Ureter (tissue), 1 donor: Measurements from ENCODE around the gene CNNM4. TPM values are rescaled to one million over a fixed set of nuclear protein-coding genes. Genes with fewer than 3 reads are reported as not detected.

Experiments used
- DNase-seq: peaks from one replicate; pipeline ENCODE4 v3.0.0-alpha.2; 2020; ENCODE audit warnings: low spot score
- total RNA-seq: library from RNA; stranded (reverse); gene quantifications from one replicate; pipeline ENCODE4 v1.2.4, GENCODE V29; 2023
- donor health status: DM: yes; HTN: yes; CAD: no.

CNNM4 gene
- total RNA-seq, 1 donor from 2014 or later, result 16.0 TPM

DNA sequence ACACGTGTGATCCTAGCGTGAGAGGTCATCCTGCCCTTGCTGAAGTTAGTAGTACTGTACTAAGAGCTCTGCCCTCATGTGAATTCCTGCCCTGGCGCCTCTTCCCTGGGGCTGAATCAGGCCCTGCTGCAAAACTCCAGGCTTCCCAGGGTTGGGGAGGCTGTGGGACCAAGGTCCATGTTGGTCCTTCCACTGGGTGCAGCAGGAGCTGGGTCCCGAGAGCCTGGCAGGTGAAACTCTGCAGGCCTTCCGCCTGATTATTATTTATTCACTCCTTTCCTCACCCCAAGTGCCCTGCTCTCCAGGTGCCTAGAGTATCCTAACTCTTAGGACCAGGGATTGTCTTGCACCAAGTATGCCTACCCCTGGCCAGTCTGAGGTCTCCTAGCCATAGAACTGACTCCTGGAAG is 50.1 kb downstream of the CNNM4 start:
- no peak for DNase-seq

DNA sequence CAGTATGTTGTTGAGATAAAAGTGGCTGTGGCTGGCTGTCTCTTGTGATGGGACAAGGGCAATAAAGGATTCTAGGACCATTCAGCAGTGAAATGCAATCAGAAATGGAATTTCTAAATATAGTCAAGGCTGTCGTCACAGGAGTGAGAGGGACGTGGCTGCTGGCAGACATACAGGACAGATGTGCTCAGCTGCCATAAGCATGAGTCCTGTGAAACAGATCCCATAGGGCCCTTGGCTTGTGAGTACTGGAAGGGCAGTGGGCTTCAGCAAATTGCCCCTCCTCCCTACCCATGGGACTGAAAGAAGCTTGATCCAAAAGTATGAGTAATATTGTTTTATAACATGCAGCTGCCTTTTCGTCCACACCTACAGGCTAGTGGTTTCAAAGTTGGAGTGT is 51.2 kb downstream of the CNNM4 start:
- no peak for DNase-seq

- DNase-seq, result no peak
Observed at GRCh38 chr2:96813656-96814055, 53.0 kb downstream of the CNNM4 start.

- no peak for DNase-seq
Observed at GRCh38 chr2:96815326-96816126, 54.8 kb downstream of the CNNM4 start.

GRCh38 chr2:96816127-96816835 is 55.6 kb downstream of the CNNM4 start, which contains the start of gene CNNM3:
TSS of gene CNNM3 (plus strand) at chr2:96816268. CDS start at chr2:96816278, 10 bp downstream.
- DNase-seq, result peak; percentile 96

GRCh38 chr2:96816836-96817702 is 56.4 kb downstream of the CNNM4 start:
- DNase-seq, result no peak

DNA sequence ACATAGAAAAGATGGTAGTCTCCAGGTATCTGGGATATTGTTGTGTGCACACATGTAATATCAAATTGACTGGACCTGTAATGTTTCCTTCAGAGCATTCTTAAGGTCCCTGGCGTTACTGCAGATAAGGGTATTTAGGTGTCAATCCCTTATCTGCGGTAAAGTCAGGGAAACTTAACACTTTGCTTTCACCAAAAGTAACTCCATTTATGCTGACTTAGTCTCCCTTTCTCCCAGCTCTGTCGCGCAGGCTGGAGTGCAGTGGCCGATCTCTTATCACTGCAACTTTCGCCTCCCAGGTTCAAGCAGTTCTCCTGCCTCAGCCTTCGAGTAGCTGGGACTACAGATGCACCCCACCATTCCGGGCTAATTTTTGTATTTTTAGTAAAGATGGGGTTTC is 57.2 kb downstream of the CNNM4 start:
- no peak for DNase-seq

- no peak for DNase-seq
Observed at GRCh38 chr2:96819128-96819875, 58.6 kb downstream of the CNNM4 start.

GRCh38 chr2:96819876-96820511 is 59.3 kb downstream of the CNNM4 start:
- DNase-seq, result no peak

- DNase-seq, result no peak
Observed at GRCh38 chr2:96821113-96821675, 60.5 kb downstream of the CNNM4 start.

- no peak for DNase-seq
Observed at GRCh38 chr2:96822786-96823185, 62.1 kb downstream of the CNNM4 start.

DNA sequence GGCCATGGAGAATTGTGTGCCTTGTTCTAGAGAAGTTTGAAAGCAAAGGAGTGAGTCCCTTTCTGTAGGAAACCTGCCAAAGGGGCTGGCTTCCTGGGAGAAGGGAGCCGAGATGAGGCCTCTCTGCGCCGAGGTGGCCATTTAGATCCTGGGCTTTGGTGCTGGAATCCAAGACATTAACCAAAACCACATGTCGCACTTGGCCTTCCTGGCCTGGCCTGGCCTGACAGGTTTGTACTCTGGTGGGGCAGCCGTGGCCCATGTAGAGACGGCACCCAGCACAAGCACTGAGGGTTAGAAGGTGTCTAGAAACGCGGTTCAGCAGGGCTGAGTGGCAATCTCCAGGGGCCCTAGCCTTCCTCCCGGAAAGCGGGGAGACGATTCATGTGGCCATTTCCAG is 62.5 kb downstream of the CNNM4 start:
- DNase-seq, result no peak

GRCh38 chr2:96824079-96824870 is 63.6 kb downstream of the CNNM4 start:
- no peak for DNase-seq

- no peak for DNase-seq
Observed at GRCh38 chr2:96825057-96825456, 64.4 kb downstream of the CNNM4 start.

DNA sequence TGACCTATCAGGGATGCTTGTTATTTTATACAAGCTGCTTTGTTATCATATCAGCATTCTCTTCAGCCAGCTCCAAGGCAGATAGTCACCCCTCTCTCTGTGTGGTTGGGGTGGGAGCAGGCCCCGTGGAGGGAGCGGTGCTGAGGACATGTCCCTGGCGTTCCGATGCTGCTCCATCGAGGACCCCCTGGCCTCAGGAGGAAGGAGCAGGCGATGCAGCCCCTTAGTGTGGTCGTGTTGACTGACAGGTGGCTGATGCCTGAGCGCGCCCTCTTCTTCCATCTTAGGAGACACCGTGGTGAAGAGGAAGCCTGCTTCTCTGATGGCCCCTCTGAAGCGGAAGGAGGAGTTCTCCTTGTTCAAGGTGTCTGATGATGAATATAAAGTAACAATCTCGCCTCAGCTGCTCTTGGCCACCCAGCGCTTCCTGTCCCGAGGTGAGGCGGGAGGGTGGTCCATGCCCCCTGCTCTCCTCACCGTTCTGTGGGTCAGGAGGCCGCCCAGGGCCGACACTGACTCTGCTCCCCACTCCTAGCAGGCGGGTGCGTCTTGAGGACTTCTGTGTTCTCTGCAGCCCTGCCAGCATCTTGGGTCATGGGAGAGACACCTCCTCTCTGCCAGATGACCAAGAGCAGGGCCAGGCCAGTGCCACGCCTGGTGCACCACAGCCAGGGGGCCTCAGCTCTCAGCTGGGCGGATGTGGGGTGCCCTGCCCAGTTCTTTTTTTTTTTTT is 66.0 kb downstream of the CNNM4 start:
- DNase-seq, result no peak

DNA sequence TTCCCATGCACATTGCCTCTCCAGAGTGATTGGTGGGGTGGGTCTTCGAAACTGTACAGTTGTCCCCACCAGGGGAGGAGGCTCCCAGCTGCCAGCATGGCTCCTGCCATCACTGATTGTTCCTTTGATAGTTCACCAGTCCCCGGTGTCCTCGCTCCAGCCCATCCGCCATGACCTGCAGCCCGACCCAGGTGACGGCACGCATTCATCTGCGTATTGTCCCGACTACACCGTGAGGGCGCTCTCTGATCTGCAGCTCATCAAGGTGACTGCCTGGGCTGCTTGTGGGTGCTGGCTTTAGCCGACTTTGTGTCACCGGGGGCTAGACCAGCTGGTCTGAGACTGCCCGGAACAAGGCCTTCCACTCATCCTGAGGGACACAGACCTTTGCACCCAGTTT is 67.7 kb downstream of the CNNM4 start:
- DNase-seq, result no peak

DNA sequence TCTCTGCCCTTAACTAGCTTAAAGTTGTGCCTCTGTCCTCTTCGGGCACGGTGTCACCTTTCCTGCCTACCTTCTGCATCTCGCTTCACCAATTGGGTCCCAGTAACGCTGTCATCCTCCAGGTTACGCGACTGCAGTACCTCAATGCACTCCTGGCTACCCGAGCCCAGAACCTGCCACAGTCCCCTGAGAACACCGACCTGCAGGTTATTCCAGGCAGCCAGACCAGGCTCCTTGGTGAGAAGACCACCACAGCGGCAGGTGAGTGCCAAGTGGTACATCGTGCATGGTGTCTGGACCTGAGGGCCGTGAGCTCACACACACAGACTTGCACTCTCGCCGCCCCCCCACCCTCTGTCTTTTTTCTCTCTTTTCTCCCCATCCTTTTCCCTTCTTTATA is 68.2 kb downstream of the CNNM4 start:
- DNase-seq, result no peak

DNA sequence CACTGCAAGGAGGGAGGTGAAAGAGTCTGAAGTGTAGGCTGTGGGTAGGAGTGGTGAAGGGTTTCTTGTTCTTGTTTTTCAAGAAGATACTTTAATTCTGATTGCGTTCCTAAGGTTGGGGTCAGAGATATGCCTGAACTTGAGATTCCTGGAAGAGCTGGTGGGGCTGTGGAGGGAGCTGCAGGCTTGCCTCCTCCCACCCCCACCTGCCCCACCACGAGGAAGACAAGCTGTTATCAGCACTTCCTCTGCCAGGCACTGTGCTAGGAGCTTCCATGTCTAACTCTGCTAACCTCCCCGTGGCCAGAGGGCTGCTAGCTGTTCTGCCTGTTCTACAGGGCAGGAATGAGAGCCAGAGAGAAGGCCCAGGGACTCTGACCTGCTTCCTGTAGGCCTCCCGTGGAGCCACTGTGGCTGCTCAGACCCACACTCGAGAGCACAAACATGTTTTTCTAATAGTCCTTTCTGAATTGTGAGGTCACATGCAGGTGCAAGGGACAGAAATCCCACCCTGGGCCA is 69.4 kb downstream of the CNNM4 start:
- no peak for DNase-seq

DNA sequence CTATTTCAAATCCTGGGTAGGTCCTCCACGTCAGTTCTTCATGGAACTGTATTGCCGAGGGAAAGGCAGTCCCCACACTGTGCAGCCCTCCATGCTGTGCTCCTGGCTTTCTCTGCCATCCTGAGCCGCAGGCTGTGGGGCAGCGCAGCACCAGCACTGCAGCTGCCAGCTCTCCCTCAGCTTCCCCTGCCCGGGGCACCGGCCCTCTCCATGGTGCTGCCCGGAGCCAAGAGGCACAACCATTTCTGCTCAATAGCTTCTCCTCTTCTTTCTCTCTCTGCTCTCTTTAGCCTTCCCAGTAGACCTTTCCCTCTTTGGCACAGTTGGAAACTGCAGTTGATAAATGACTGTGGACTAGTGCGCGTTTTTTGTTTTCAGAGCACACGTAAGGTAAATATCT is 71.0 kb downstream of the CNNM4 start:
- no peak for DNase-seq
